Natural killer cell (primary cell): Measurements from ENCODE around the gene NECTIN3. TPM values are rescaled to one million over a fixed set of nuclear protein-coding genes. Genes with fewer than 3 reads are reported as not detected.

Experiments
- ATAC-seq, 3 donors: fragments of 150-1000 bp in 2 of 3; fragments of 200-7000 bp in 1 of 3; cut with Tn5 transposase; 1 replicate in 1 of 3; 2 replicates in 2 of 3; pipeline ENCODE4 v1.10.0; 2021; ENCODE audit warnings: mild to moderate bottlenecking in 2 of 3, moderate library complexity in 2 of 3
- DNase-seq, 2 donors: peaks; one replicate each; pipeline versions ENCODE4 v3.0.0 to v3.0.0-alpha.2; 2013 to 2021; ENCODE audit warnings: mixed read lengths in 1 of 2
- H3K27ac ChIP-seq: one replicate; pipeline ENCODE4 v1.5.1; 2013; ENCODE audit warnings: mild to moderate bottlenecking, low read length
- H3K27me3 ChIP-seq: one replicate; pipeline ENCODE4 v1.6.1; 2013; ENCODE audit warnings: low read length; ENCODE audit not compliant: control insufficient read depth, insufficient read depth
- H3K36me3 ChIP-seq: one replicate; pipeline ENCODE4 v1.6.1; 2013; ENCODE audit warnings: low read length; ENCODE audit not compliant: control insufficient read depth, insufficient read depth
- H3K4me1 ChIP-seq: one replicate; pipeline ENCODE4 v1.6.1; 2013; ENCODE audit warnings: low read length; ENCODE audit not compliant: control insufficient read depth, insufficient read depth
- H3K4me3 ChIP-seq: one replicate; pipeline ENCODE4 v1.5.1; 2013; ENCODE audit warnings: low read length
- H3K9me3 ChIP-seq: one replicate; pipeline ENCODE4 v1.6.1; 2013; ENCODE audit warnings: low read length; ENCODE audit not compliant: control insufficient read depth, insufficient read depth
- H3K27ac Mint-ChIP-seq, 2 donors: one replicate each; pipeline ENCODE4 v1.8.0; 2022; ENCODE audit warnings: mild to moderate bottlenecking in 2 of 2, mixed read lengths in 2 of 2, moderate library complexity in 1 of 2
- H3K27me3 Mint-ChIP-seq, 2 donors: one replicate each; pipeline ENCODE4 v1.8.0; 2022; ENCODE audit warnings: low read depth in 2 of 2, mixed read lengths in 2 of 2
- H3K36me3 Mint-ChIP-seq: one replicate; pipeline ENCODE4 v1.8.0; 2022; ENCODE audit warnings: mixed read lengths
- H3K4me1 Mint-ChIP-seq, 2 donors: one replicate each; pipeline ENCODE4 v1.8.0; 2022; ENCODE audit warnings: mixed read lengths in 2 of 2
- H3K4me3 Mint-ChIP-seq: one replicate; pipeline ENCODE4 v1.8.0; 2022; ENCODE audit warnings: mild to moderate bottlenecking, moderate library complexity, mixed read lengths
- H3K9me3 Mint-ChIP-seq, 2 donors: one replicate each; pipeline ENCODE4 v1.8.0; 2022; ENCODE audit warnings: mixed read lengths in 2 of 2
- CTCF ChIP-seq: fragments of 200-600 bp; IDR thresholded peaks from one replicate; pipeline ENCODE4 v1.8.0; 2022; ENCODE audit warnings: antibody characterized with exemption
- WGBS: methylation state at CpG from one replicate; pipeline ENCODE4 v1.1.7; 2013; ENCODE audit warnings: missing lambda C conversion rate; ENCODE audit not compliant: insufficient coverage; 5-methylcytosine and 5-hydroxymethylcytosine counted together
- intact Hi-C: fragments of 100-400 bp; cut with micrococcal nuclease; formaldehyde crosslinking; loops from one replicate; pipeline ENCODE4 v1.14.2; 2022
- total RNA-seq, 4 donors: library from RNA; stranded (reverse); fragments of 120-200 nt in 1 of 4; gene quantifications; one replicate each; pipeline versions ENCODE4 v1.2.3 to v1.2.4, GENCODE V29; 2013 to 2022

The NECTIN3 gene
- total RNA-seq, 3 donors from 2014 or later (not counting 1 experiment from before 2014, with no cell fraction given): 0.26 to 3.7 (median 2.3) TPM

GRCh38 chr3:111215481-111215880, 143.9 kb downstream of the NECTIN3 start:
- H3K9me3 ChIP-seq: no peaks in the 10 kb centered on the region
- DNase-seq: no peak
- no peak overlapping the region for H3K27ac Mint-ChIP-seq
- no peak overlapping the region for H3K4me3 ChIP-seq
- no peak for ATAC-seq
- H3K27me3 Mint-ChIP-seq: no peaks in the 10 kb centered on the region
- H3K27ac ChIP-seq: no peak overlapping the region
- H3K36me3 ChIP-seq: no peaks in the 10 kb centered on the region
- H3K27me3 ChIP-seq: no peaks in the 10 kb centered on the region
- 88% methylated on average over 1 of the region's 1 CpG for WGBS
- H3K4me1 Mint-ChIP-seq: no peaks in the 10 kb centered on the region
- no peaks in the 10 kb centered on the region for H3K4me1 ChIP-seq
- intact Hi-C loops: no loop called here
- TF ChIP-seq CTCF: no peak
- no peaks in the 10 kb centered on the region for H3K9me3 Mint-ChIP-seq
- no peak overlapping the region for H3K4me3 Mint-ChIP-seq
- H3K36me3 Mint-ChIP-seq: no peaks in the 10 kb centered on the region

- Histone ChIP-seq H3K36me3 (no peaks in the 10 kb centered on the region), H3K27ac (no peak overlapping the region), H3K4me1 (no peaks in the 10 kb centered on the region), H3K4me3 (no peak overlapping the region), H3K27me3 (no peaks in the 10 kb centered on the region), H3K9me3 (no peaks in the 10 kb centered on the region)
- no peak for DNase-seq
- Mint-ChIP-seq H3K36me3 (no peaks in the 10 kb centered on the region), H3K27ac (no peak overlapping the region), H3K4me1 (no peaks in the 10 kb centered on the region), H3K27me3 (no peaks in the 10 kb centered on the region), H3K9me3 (no peaks in the 10 kb centered on the region), H3K4me3 (no peak overlapping the region)
- ATAC-seq: no peak
- WGBS: 100% methylated on average over 1 of the region's 1 CpG
- intact Hi-C loops: no loop called here
- no peak for TF ChIP-seq CTCF
These were observed 147.0 kb downstream of the NECTIN3 start for GRCh38 chr3:111218615-111219014.

- Histone ChIP-seq H3K4me1 (no peaks in the 10 kb centered on the region), H3K9me3 (no peaks in the 10 kb centered on the region), H3K4me3 (no peak overlapping the region), H3K36me3 (no peaks in the 10 kb centered on the region), H3K27ac (no peak overlapping the region), H3K27me3 (no peaks in the 10 kb centered on the region)
- no peak for ATAC-seq
- H3K9me3 Mint-ChIP-seq: peaks cover 0 to 5% of the 10 kb centered on the region in 2 donors
- intact Hi-C loops: no loop called here
- no peak for TF ChIP-seq CTCF
- H3K4me3 Mint-ChIP-seq: no peak overlapping the region
- peaks cover 0 to 3% of the 10 kb centered on the region in 2 donors for H3K27me3 Mint-ChIP-seq
- no peak for DNase-seq
- no peaks in the 10 kb centered on the region for H3K4me1 Mint-ChIP-seq
- H3K36me3 Mint-ChIP-seq: peaks cover 5% of the 10 kb centered on the region
- H3K27ac Mint-ChIP-seq: no peak overlapping the region
These were observed 155.6 kb downstream of the NECTIN3 start for GRCh38 chr3:111227216-111227615.

GRCh38 chr3:111229301-111229700, 157.7 kb downstream of the NECTIN3 start:
- H3K9me3 Mint-ChIP-seq: peaks cover 0 to 5% of the 10 kb centered on the region in 2 donors
- intact Hi-C loops: no loop called here
- no peak for TF ChIP-seq CTCF
- Histone ChIP-seq H3K27me3 (no peaks in the 10 kb centered on the region), H3K4me3 (no peak overlapping the region), H3K9me3 (no peaks in the 10 kb centered on the region), H3K36me3 (no peaks in the 10 kb centered on the region), H3K4me1 (no peaks in the 10 kb centered on the region), H3K27ac (no peak overlapping the region)
- peaks cover 0 to 3% of the 10 kb centered on the region in 2 donors for H3K27me3 Mint-ChIP-seq
- H3K36me3 Mint-ChIP-seq: peaks cover 5% of the 10 kb centered on the region
- ATAC-seq (no peak), DNase-seq (no peak)
- 95% methylated on average over 3 of the region's 3 CpGs for whole genome bisulfite sequencing
- no peaks in the 10 kb centered on the region for H3K4me1 Mint-ChIP-seq
- H3K4me3 Mint-ChIP-seq: no peak overlapping the region
- H3K27ac Mint-ChIP-seq: no peak overlapping the region
